GM12874 (cell line): ENCODE measurements around the gene LDLRAD4.
A peak's percentile ranks its signal among the peaks of the same experiment; 100 is the strongest.

Source experiments
- TF ChIP-seq, protein P1 (sequence below): IDR thresholded peaks from 2 replicates; pipeline ENCODE4 v1.5.1; 2011; ENCODE audit warnings: low read depth, mild to moderate bottlenecking, control low read depth, low read length, moderate library complexity; ENCODE audit not compliant: insufficient read depth

The LDLRAD4 gene

GRCh38 chr18:13553449-13553848 lies 334.9 kb downstream of the LDLRAD4 start:
- TF ChIP-seq, protein P1, sequence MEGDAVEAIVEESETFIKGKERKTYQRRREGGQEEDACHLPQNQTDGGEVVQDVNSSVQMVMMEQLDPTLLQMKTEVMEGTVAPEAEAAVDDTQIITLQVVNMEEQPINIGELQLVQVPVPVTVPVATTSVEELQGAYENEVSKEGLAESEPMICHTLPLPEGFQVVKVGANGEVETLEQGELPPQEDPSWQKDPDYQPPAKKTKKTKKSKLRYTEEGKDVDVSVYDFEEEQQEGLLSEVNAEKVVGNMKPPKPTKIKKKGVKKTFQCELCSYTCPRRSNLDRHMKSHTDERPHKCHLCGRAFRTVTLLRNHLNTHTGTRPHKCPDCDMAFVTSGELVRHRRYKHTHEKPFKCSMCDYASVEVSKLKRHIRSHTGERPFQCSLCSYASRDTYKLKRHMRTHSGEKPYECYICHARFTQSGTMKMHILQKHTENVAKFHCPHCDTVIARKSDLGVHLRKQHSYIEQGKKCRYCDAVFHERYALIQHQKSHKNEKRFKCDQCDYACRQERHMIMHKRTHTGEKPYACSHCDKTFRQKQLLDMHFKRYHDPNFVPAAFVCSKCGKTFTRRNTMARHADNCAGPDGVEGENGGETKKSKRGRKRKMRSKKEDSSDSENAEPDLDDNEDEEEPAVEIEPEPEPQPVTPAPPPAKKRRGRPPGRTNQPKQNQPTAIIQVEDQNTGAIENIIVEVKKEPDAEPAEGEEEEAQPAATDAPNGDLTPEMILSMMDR, result no peak

DNA sequence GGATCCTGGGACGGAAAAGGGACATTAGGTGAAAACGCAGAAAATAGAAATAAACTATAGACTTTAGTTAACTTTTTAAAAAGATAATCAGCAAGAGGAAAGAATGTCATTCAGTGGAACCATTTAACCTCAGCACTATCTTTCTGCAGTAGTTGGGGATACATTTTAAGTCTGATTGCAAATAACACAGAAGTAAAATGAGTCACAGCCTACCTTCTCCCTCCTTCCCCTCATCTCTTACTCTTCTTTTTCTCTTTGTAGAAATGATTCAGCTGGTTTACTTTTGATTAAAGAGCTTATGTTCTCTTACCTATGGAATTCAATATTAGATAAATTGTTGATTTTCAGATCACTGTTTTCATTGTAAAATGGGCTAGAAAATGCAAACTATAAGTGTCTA lies 336.6 kb downstream of the LDLRAD4 start:
- TF ChIP-seq, protein P1, result no peak

DNA sequence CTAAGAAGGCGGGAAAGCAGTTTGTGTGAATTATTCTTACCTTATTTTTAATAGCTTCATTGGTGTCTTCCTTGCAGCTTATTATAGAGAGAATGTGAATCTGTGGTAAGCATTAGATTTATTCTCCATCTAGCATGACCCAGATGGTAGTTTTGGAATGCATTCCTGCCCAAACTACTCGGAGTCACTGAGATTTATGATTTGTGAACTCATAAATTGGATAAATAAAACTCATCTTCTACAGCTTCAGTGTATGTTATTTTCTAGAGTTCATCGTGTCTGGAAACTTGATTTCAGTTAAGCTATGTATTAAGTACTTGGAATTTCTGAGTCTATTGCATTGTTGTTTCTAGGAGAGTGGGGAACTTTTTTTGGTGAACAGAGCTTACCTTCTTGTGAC lies 337.3 kb downstream of the LDLRAD4 start:
- TF ChIP-seq, protein P1, result no peak

- TF ChIP-seq, protein P1, result no peak
Observed at GRCh38 chr18:13556502-13556901, 337.9 kb downstream of the LDLRAD4 start.

DNA sequence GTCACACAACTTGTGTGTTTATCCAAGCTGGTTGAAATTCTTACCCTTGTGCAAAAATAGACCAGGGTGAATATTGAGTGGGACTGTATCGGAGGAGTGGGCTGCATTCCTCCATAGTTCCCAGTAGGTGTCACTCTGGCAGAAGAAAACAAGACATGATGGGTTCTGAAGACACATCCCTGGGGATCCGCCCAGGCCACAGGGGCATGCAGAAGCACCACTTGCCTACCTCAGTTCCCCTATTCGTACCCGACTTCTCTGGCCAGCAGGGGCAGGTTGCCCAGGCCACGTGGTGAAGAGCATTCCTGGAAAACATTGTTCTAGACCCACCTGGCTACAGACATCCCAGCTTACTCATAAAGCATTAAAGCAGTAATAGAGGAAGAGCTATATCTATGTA lies 339.6 kb downstream of the LDLRAD4 start:
- TF ChIP-seq, protein P1, result peak; percentile 78

DNA sequence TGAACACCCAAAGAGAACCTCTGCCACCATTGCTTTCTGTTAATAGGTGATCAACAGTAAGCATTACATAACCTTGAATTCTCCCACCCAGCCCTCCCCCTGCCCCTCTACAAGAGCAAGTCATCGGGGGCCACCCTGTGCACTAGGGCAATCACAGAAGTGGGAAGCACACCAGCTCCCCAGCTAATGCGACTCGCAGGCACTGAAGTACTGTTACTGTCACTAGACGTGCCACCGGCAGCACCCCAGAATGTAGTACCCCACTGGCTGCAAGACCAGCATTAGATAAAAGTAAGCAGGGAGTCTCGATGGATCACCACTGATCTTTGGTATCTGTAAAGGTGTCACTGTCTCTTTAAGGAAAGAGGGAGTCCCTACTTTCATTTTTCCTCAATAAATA lies 340.2 kb downstream of the LDLRAD4 start:
- TF ChIP-seq, protein P1, result no peak

DNA sequence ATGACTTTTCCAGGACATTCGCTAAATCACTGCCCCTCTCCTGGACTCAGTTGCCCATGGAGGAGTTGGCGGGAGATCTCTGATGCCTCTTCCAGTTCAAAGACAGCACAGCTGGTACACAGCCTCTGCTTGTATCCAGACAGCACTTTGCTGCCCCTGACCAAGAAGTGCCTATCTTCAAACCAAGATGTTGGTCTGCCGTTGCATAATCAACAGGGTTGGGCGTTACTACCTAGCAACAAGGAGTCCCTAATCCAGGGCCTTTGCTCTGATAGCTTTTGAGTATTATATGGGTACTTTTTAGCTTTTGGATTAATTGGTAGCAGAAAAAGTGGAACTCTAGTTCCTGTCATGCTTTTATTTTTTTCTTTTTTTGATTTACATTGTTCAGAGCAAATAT lies 341.2 kb downstream of the LDLRAD4 start:
- TF ChIP-seq, protein P1, result no peak

DNA sequence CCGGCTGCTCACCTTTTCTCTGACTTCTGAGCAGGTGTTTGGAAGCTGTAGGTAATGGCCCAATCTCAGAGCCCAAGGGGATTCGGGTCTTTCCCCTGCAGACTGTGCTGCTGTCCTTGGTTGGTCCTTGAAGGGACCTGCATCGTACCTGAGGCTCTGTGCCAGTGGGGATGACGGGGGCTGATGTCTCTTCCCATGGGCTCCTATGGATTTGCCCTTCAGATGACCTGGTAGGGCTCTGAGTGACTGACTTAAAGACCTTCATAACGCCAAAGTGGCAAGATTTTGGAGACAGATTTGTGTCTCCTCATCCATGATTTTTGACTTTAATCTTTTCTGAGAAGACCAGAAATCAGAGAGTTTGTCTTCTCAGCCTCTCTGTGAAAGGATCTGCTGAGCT lies 341.7 kb downstream of the LDLRAD4 start:
- TF ChIP-seq, protein P1, result no peak
